NCI-H460 (cell line): ENCODE data around the gene PPIF. TPM values are rescaled to one million over a fixed set of nuclear protein-coding genes. Genes with fewer than 3 reads are reported as not detected.
A peak's percentile ranks its signal among the peaks of the same experiment; 100 is the strongest.

Source experiments
- DNase-seq: peaks from one replicate; pipeline ENCODE4 v3.0.0-alpha.2; 2016; ENCODE audit warnings: low read depth; ENCODE audit errors: extremely low read depth
- total RNA-seq: library from RNA; depleted of rRNA; stranded (reverse); fragments of >200 nt; shearing (Covaris generic); gene quantifications from 2 replicates; pipeline ENCODE4 v1.2.3, GENCODE V29; 2014

The PPIF gene
- total RNA-seq, 1 experiment from 2014 or later, result 96.5 TPM

DNA sequence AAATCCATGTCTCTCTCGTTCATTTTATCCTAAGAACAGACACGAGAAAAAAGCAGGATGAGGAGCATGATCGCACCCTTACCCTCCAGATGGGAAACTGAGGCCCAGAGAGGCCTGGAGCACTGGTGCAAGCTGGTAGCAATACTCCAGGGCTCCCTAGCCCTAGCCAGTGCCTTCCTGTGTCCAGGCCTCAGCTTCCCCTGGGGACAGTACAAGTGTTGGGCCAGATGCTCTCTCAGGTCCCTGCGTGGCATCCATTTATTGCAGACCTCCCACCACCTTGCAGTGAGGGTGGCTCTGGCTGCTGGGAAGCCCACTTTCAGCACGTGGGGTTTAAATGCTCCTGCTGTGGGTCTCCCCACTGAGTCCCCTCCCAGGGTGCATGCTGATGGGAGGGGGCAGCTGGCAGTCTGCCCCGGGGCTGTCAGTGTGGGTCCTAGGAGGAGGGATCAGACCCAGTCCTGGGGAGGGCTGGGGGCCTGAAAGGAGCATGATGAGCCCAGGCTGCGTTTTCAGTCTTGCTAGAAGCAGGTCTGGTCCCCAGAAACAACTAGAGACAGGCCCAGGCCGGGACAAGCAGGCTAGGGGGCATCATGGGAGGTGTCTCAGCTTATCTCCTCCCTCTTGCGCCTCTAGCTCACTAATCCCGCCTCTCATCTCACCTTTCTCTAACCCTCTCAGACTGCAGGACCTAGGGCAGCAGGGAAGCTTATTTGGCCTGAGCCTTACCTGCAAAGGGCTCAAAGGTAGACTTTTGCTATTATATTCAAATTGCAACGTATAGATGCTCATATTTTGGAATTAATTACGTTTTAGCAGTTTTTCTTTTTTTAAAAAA, 662 bp upstream of the PPIF start:
- no peak for DNase-seq

DNA sequence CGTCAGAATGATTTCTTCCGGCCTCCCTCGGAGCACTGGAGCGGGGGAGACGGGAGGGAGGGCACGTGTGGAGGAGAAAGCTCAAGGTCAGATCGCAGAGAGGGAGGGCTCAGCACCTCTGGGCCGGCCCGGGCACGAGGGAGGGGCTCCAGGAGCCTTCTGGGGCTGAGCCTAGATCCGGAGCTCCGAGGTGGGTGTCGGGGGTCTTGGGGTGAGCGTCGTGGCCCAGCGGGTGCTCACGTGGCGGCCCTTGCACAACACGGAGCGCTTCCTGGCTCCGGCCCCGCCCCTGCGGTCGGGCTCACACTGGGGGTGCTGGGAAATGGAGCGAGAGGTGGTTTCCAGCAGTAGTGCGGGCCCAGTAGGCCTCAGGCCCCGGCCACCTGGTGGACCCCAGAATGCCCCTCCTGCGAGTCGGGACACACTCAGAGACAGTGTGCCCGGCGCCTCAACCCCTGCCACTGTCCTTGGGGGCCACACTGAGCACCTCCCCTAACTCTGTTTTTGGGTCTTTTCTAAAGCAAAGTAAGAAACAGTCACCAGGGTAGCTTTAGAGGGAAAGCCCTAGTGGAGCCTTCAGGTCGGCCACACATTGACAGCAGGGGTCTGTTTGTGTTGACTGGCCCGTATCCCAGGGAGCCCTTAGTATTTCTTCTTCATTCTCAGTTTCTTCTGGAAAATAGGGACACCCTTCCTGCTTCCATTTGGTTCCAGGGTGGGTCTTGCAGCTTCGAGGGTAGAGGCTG, 798 bp downstream of the PPIF start:
- DNase-seq, result peak; percentile 30

DNA sequence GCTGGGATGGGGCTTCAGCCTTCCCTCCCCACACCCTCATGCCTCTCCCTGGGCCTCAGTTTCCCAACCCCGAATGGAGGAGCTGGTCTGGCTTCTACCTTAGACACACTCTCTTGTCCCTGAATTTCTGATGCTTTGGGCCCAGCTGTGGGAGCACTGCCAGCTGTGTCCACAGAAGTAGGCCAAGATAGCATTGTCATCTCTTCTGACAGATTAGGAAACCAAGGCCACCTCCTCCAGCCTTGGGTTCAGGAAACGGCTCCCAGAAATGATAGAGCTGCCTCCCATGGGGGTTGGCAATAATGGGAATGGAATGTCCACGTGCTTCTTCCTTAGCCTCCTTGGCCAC, 1.3 kb downstream of the PPIF start:
- DNase-seq, result no peak

DNA sequence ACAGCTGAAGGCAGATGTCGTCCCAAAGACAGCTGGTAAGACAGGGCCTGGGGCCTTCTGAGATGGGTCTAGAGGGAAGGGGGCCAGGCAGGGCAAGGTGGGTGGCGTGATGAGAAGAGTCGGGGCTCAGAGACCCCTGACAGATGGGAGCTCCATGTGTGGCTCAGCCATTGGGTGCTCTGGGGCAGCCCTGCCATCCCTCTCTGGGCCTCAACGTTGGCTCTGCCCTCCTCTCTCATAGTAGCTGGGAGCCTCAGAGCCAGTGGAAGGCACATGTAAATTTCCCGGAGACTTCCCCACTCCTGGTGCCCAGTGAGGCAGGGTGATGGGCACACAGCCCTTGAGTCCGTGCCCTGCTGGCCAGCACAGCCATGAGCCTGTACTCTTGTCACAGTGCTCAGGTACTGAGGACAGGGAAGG, 1.8 kb downstream of the PPIF start:
- no peak for DNase-seq

DNA sequence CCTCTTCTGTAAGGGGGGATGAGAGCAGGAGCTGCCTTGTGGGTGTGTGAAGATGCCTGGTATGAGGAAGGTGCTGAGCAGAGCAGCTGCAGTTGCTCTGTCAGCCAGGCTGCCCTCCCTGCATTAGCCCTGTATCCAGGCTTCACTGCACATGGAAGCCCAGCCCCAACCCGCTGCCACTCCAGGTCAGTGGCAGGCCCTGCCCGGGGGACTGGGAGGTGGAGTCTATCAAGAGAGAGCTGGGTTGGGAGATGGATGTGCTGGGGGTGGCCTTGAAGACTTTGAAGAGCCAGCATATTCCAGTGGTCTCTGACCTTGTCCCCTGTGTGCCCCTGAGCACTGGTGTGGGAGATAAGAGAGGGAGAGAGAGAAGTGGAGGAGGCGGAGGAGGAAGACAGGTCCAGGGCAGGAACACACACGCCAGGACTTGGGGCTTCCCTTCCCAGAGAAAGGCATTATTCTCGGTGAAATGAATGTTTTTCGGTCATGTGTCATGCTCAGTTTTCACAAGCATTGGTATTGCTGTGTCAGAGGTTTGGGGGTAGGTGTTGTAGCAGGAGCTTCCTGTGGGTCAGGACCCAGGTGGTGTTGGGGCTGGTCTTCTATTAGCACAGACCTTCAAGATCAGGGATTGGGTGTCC, 2.6 kb downstream of the PPIF start:
- no peak for DNase-seq

DNA sequence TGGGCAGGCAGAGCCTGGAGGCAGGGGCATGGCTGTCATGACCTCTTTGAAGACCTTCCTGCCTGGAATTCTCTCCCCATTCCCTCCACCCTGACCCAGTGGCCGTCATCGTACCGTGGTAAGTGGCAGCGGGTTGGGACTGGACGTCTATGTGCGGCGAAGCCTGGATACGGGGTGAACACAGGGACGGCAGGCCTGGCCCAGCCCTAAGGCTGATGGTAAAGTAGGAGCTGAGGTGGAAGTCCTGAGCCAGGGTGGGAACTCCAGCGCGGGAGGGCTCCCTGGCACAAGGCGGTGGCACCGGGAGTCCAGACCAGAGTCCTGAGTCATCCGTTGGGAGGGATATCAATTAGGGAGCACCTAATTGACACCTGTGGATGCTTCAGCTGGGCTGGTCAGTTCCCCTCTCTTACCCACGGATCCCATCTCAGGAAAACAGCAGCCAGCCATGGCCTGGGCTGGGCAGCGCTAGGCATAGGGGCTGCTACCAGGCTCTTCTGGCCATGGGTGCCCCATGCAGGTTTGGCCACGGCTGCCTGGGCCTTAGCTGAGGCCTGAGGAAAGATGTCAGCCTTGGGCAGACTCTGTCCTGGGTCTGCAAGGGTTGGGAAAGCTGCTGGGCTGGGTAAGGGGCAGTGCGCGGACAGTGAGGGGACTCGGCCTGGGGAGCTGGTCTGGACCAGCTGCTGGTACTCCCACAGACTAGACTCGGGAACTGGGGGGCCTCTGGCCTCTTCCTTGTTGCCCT, 3.3 kb downstream of the PPIF start:
- DNase-seq, result no peak

DNA sequence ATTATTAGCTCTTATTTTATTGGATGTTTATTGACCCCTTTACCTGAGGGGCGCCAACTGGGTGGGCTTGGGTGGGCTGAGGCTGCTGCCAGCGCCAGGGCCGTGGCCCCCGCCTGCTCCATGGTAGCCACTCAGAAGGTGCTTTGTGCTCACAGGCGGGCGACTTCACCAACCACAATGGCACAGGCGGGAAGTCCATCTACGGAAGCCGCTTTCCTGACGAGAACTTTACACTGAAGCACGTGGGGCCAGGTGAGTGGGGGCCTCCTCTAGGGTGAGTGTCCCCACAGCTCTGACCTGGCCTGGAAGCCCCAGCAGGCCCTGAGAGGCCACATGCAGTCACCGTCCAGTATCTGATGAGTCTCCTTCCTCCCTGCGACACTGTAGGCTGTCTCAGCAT, 4.1 kb downstream of the PPIF start:
- no peak for DNase-seq

DNA sequence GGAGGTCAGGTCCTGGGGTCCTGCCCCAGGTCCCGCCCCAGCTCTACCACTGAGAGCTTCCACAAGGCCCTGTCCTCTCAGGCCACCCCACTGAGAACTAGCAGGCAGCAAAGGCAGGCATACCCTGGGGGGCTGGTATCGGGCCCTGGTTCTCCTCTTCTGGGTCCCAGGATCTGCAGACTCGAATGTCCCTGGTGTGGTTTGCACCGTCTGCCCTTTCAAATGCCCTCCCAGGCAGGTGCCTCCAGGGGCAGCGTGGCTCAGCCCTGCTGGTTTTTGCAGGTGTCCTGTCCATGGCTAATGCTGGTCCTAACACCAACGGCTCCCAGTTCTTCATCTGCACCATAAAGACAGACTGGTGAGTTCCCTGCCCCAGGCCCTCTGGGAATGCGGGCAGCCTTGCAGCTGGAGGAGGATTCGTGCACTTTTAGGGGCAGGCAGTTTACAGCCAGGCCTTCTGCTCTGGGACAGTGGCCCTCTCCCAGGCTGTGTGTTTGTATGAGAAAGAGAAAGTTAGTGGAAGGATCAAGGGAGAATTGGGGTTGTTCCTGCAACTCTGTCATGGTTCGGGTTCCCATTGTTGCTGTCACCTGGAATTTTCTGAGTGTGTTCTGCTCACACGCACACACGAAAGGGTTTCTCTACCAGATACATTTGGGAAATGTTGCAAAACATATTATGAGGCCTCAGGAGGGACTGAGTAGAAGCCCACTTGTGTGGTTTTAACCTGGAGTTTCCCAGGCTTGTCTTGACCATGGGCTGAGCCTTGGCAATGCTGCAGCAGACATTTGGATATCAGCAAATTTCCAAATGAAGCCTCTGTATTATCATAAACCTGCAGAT, 5.0 kb downstream of the PPIF start:
- DNase-seq, result no peak

DNA sequence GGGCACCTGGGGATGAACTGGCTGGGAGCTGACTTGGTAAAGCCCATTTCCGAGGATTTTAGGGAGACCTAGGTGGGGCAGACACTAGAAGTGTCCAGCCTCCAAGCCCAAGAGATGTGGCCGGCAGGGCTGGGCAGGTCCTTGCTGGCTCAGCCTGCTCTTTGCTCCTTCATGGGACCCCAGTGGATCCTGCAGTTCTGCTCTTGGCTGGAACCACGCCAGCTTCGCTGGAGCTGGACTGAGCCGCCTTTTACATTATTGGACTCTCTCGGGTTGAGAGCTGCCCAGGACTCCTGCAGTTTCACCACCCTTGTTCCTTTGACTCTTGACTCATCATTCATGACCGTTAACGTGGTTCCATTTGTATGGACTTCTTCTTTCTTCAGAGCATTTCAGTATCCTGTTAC, 5.7 kb downstream of the PPIF start:
- no peak for DNase-seq

DNA sequence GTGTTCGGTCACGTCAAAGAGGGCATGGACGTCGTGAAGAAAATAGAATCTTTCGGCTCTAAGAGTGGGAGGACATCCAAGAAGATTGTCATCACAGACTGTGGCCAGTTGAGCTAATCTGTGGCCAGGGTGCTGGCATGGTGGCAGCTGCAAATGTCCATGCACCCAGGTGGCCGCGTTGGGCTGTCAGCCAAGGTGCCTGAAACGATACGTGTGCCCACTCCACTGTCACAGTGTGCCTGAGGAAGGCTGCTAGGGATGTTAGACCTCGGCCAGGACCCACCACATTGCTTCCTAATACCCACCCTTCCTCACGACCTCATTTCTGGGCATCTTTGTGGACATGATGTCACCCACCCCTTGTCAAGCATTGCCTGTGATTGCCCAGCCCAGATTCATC, 6.5 kb downstream of the PPIF start:
- no peak for DNase-seq

DNA sequence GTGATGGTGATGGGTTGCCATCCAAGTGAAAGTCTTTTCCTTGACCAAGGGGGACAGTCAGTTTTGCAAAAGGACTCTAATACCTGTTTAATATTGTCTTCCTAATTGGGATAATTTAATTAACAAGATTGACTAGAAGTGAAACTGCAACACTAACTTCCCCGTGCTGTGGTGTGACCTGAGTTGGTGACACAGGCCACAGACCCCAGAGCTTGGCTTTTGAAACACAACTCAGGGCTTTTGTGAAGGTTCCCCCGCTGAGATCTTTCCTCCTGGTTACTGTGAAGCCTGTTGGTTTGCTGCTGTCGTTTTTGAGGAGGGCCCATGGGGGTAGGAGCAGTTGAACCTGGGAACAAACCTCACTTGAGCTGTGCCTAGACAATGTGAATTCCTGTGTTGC, 6.9 kb downstream of the PPIF start:
- no peak for DNase-seq

DNA sequence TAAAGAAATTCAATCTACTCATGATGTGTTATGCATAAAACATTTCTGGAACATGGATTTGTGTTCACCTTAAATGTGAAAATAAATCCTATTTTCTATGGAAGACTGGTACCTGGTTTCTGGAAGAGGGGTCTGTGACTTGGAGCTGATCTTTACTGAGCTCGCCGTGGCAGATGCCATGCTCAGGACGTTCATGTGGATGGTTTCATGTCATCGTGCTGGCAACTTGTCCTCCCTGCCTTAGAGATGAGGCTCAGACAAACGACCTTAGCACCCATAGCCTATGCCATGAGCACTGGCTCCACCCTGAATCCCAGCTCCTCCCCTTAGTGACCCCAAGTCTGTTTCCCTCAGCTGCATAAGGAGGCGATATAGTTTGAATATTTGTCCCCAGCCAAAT, 7.3 kb downstream of the PPIF start:
- no peak for DNase-seq

DNA sequence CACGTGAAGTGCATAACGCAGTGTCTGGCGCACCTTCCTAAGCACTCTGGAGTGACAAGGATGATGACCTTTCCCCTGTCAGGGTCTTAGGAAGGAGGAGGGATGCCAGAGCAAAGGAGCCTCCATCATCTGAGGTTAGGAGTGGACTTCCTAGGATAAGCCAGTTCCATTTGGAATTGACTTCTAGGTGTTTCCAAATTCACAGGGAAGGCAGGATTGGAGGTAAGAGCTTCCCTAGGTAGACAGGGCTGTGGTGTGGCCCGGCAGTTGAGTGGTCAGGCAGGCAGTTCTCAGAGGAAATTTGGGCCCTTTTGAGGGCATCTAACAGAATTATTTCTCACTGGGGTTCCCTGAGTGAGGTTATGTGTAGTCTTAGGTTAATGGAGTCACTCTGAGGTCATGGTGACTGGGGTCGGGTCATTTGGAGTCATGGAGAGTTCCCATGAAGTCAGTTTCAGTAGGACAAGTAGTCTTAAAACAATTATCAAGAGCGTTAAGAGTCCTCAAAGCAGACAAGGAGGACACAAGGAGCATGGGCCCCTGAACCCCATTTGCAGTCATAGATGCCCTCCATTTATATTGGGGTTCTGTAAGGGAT, 8.2 kb downstream of the PPIF start:
- DNase-seq, result no peak

DNA sequence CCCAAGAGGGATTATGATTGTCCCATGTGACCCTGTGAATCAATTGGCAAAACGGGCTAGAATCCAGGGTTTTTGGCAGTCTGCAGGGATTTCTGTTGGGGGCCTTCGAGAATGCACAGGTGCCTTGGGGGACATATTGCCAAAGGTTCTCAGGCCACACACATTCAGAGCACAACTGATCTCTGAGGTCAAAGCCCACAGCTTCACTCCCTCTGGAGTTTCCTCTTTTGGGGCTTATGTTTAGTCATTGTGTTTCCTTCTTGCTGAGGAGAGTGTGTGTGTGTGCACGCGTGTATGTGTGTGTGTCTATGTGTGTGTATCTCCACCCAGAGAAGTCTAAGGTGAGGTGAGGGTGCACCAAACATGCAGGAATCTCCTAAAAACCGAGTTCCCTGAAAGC, 8.8 kb downstream of the PPIF start:
- DNase-seq, result no peak

DNA sequence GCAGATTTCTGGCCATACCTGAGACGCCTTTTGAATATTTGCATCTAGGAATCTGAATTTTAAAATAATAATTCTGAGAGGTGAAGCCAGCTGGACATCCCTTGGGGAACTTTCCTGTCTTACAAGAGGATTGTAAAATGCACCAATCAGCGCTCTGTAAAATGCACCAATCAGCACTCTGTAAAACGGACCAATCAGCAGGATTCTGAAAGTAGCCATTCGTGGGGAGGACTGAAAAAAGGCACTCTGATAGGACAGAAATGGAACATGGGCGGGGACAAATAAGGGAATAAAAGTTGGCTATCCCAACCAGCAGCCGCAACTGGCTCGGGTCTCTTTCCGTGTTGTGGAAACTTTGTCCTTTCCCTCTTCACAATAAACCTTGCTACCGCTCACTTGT, 9.9 kb downstream of the PPIF start:
- DNase-seq, result no peak

DNA sequence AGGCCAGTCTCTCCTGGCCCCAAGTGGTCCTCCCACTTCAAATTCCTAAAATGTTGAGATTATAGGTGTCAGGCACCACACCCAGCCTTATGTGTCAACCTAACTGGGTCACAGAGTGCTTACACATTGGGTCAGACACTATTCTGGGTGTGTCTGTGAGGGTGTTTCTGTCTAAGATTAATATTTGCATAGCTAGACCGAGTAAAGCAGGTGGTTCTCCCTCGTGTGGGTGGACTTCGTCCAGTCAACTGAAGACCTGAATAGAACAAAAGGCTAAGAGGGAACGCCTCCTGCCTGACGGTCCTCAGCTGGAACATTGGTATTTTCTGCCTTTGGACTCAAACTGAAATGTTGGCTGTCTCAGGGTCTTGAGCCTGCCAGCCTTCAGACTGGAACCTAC, 11.5 kb downstream of the PPIF start:
- DNase-seq, result no peak

DNA sequence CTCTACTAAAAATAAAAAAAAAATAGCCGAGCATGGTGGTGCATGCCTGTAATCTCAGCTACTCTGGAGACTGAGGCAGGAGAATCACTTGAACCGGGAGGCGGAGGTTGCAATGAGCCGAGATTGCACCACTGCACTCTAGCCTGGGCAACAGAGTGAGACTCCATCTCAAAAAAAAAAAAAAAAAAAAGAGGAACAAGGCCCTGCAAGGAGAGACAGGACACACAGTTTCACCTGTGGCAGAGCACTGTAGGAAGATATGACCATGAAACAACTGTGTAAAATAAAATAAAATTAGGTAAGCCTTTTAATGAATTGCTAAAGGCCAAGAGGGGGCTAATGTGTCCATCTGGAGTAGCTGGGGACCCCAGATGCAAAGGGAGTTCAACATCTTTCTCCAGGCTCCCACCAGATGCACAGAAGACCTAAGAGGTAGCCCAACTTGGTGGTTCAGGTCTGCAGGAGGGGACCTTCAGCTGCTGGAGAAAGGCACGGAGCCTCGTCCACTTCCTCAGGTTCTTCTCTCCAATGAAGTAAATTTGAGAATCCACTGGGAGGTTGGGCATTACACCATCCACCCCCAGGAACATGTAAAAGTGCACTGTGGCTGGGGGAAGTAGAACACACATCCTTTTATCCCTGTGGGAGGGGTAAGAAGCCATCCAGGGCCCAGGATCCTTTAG, 12.7 kb downstream of the PPIF start:
- no peak for DNase-seq

DNA sequence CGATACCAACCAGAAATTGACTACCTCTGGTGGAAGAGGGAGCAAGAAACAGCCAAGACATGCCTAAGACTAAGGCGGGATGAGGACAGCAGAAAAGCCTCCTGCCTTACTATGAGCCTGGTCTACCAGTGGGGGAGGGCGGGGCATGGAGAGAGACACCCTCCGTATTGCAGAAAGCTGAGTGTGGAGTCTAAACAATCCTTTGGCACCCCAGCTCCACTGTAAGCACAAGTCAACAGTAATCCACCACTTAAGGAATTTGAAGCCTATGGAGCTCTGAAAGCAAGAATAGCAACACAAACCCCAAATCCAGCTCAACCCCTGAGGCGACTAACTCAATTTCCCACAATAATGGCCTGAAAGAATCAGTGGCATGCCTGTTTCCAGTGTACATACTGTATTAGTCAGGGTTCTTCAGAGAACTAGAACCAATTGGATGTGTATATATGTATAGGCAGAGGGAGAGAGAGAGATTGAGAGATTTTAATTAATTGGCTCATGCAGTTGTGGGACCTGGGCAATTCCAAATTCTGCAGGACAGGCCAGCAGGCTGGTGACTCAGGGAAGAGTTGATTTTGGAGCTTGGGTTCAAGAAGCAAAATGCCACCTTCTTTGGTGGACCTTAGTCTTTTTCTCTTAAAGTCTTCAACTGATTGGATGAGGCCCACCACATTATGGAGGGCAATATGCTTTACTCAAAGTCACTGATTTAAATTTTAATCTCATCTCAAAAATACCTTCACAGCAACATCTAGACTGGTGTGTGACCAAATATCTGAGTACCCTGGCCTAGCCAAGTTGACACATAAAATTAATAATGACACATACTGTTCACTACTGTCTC, 13.5 kb downstream of the PPIF start:
- no peak for DNase-seq
